AG10803 (cell line): ENCODE data around the gene HS3ST4.

Experiments used
- DNase-seq: peaks from one replicate; pipeline ENCODE4 v3.0.0; 2010; ENCODE audit warnings: low read depth
- H3K4me3 ChIP-seq: 2 replicates; pipeline ENCODE4 v1.5.1; 2011; ENCODE audit warnings: mild to moderate bottlenecking, low read length, control low read depth
- TF ChIP-seq, protein P1 (sequence below): conservative IDR thresholded peaks from 2 replicates; pipeline ENCODE4 v1.5.1; 2011; ENCODE audit warnings: mild to moderate bottlenecking, low read length, control low read depth, inconsistent platforms

HS3ST4 gene

DNA sequence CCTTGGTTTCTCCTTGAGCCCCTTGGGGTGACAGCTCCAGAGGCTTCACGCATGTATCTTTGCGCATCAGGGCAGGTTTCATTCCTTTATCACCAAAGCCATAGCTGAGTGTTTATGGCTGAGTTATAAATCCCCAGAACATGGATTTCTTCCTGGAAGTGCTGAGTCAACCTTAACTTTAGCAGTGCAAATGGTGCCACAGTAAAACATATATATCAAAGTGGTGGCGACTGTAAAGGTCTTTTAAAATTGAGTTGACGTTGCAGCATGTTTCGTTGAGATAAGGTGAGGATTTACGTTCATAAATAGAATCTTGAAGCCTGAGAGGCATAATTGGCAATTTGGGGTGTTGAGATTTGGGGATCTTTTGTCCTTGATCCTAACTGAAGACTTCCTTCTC is 214.1 kb downstream of the HS3ST4 start:
- no peak overlapping the region for H3K4me3 ChIP-seq
- DNase-seq, result no peak
- TF ChIP-seq, protein P1, sequence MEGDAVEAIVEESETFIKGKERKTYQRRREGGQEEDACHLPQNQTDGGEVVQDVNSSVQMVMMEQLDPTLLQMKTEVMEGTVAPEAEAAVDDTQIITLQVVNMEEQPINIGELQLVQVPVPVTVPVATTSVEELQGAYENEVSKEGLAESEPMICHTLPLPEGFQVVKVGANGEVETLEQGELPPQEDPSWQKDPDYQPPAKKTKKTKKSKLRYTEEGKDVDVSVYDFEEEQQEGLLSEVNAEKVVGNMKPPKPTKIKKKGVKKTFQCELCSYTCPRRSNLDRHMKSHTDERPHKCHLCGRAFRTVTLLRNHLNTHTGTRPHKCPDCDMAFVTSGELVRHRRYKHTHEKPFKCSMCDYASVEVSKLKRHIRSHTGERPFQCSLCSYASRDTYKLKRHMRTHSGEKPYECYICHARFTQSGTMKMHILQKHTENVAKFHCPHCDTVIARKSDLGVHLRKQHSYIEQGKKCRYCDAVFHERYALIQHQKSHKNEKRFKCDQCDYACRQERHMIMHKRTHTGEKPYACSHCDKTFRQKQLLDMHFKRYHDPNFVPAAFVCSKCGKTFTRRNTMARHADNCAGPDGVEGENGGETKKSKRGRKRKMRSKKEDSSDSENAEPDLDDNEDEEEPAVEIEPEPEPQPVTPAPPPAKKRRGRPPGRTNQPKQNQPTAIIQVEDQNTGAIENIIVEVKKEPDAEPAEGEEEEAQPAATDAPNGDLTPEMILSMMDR, result no peak

DNA sequence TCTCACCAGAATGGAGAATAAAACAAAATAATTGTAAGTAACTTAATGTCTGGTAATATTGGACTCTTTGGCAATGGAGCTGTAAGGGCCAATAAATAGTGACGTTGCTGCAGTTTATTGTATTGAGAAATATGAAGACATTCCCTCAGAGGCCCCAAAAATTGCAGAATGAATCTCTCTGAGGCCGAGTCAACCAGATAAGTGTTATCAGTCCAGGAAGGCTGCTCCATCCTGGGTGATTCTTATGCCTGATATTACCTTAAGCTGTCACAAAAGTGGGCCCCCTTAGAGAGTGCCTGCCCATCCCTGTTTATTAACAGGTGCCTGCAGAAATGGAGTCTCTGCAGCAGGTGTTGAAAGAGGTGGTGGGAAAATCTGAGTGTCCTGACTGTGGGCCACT is 219.2 kb downstream of the HS3ST4 start:
- TF ChIP-seq, protein P1, result no peak
- H3K4me3 ChIP-seq, result no peak overlapping the region
- no peak for DNase-seq

DNA sequence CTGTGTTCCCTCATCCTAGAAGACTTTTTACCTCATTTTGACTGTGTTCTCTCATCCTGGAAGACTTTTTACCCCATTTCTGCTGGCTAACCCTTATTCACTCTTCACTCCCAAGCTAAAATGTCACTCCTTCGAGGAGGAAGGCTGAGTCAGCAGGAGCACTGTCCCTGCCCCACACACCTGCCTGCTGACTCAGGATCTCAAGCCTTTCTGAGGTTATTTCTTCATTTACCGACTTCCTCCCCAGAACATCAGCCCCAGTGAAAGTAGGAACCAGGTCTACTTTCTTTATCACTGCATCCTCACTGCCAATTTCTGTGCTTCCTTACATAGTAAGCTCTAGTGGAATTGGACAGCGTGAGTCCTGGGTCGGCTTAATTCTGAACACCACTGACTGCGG is 220.6 kb downstream of the HS3ST4 start:
- DNase-seq, result no peak
- no peak overlapping the region for H3K4me3 ChIP-seq
- TF ChIP-seq, protein P1, result no peak

DNA sequence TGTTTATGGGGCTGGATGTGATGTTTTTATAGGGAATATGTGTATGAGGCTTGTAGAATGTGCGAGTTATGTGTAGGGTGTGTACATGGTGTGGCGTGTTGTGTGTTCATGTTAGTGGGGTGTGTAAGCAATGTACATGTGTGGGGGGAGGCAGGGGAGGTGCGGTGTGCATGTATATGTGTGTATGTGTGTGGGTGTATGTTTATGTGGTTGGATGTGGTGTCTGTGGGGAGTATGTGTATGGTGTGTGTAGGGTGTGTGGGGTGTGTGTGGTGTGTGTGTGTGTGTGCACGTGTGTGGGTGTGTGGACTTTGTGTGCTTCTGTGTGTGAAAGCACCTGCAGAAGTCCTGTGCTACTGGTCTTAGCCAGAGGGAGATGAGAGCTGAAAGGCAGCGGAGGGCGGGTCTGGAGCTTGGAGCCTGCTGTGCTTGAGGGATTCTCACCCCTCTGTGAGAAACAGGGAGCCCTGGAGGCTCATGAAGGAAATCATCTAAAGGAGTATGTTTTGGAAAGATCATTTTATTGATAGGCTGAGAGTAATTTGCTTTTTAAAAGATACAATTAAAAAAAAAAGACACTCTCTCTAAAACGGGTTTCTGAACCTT is 222.7 kb downstream of the HS3ST4 start:
- no peak for DNase-seq
- TF ChIP-seq, protein P1, result no peak
- H3K4me3 ChIP-seq, result no peak overlapping the region

DNA sequence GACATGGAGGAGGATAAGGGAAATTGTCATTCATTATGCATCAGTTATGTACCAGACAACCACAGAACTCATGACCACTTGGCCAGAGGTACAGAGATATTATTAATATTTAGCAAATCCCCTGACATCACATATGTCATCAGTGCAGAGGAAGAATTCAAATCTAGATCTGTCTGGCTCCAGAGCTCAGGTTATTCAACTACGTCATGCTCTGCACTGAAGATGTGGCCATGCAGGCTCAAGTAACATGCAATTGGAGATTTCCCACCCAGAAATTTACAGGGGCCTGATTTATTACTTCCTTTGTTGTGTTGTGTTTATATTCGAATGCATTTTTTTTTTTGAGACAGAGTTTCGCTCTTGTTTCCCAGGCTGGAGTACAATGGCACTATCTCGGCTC is 224.3 kb downstream of the HS3ST4 start:
- DNase-seq, result no peak
- no peak overlapping the region for H3K4me3 ChIP-seq
- TF ChIP-seq, protein P1, result no peak

DNA sequence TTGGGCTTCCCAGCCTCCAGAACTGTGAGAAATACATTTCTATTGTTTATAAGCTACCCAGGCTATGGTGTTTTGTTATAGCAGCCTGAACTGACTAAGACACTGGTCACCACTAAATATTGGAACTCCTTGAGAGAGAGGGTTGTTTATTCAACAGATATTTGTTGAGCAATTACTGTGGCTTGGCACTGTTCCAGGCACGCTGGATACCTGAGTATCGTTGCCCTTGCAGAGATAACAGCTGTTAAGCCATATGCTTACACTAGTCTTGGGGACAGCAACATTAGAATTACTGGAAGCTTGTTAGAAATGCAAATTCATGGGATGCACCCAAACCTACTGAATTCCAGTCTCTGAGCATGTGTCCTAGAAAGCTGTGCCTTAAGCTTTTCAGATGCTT is 230.7 kb downstream of the HS3ST4 start:
- H3K4me3 ChIP-seq, result no peak overlapping the region
- TF ChIP-seq, protein P1, result no peak
- DNase-seq, result no peak

DNA sequence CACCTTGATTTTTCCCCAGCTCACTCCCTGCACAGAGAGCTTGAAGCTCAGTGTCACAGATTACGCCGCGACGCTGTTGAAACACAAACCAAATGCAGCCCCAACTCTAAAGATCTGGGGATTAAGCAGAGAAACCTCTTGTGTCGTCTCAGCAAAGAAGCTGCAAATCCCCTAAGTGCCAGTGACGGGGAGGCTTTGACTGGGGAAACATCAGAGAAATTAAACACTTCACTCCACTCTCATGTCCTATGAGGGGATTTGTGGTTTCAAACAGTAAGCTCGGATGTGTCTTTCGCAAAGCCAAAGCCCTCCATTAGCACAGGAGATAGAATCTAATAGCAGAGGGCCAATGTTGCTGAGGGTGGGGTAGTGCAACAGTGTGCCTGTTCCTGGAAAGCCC is 233.7 kb downstream of the HS3ST4 start:
- TF ChIP-seq, protein P1, result no peak
- H3K4me3 ChIP-seq, result no peak overlapping the region
- DNase-seq, result no peak
